NCI-H2107 treated with DMSO at 0.1 percent for 48 hours (cell line): Measurements from ENCODE around the gene SIGLEC6.

ENCODE experiments used
- DNase-seq: peaks from one replicate; lab custom pipeline; 2025; ENCODE audit not compliant: unreplicated experiment; lab: John Stamatoyannopoulos, UW

The SIGLEC6 gene

GRCh38 chr19:51531349-51532315 lies at the start of gene SIGLEC6:
Gene SIGLEC6, minus strand, starts transcription at chr19:51531670. Its CDS starts 22 bp downstream, at chr19:51531648.
- no peak for DNase-seq

- no peak for DNase-seq
Observed at GRCh38 chr19:51576850-51577249, 45.4 kb upstream of the SIGLEC6 start.

DNA sequence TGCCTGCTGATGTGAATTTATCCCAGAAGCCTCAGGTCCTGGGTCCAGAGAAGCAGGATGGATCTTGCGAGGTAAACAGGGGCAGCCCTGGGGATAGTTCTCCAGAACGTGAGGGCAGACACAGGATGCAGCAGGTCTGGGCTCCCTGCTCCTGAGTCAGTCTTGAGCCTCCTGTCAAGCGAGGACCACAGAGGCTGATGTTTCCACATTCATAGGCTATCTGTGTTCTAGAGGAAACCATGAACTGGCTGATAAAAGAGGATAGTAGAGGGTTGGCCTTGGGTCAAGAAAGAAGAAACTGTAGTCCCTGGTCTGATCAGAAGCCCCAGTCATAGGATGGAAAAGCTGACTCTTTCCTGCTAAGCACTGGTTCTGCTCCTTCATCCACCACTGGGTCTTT lies 41.9 kb upstream of the SIGLEC6 start:
- no peak for DNase-seq

- DNase-seq, result no peak
Observed at GRCh38 chr19:51572908-51573307, 41.4 kb upstream of the SIGLEC6 start.

- DNase-seq, result no peak
Observed at GRCh38 chr19:51572410-51572809, 40.9 kb upstream of the SIGLEC6 start.

GRCh38 chr19:51571599-51571998 lies 40.1 kb upstream of the SIGLEC6 start:
- no peak for DNase-seq

GRCh38 chr19:51570962-51571575 lies 39.6 kb upstream of the SIGLEC6 start, which contains the start of gene ZNF175:
Gene ZNF175, plus strand, starts transcription at chr19:51571283. Its CDS starts 2,047 bp downstream, at chr19:51573330.
- DNase-seq, result peak; percentile 92

- no peak for DNase-seq
Observed at GRCh38 chr19:51568456-51568855, 37.0 kb upstream of the SIGLEC6 start.

- no peak for DNase-seq
Observed at GRCh38 chr19:51567583-51567982, 36.1 kb upstream of the SIGLEC6 start.

- no peak for DNase-seq
Observed at GRCh38 chr19:51566489-51567100, 35.1 kb upstream of the SIGLEC6 start.

- DNase-seq, result no peak
Observed at GRCh38 chr19:51565583-51565982, 34.1 kb upstream of the SIGLEC6 start.

GRCh38 chr19:51564791-51565190 lies 33.3 kb upstream of the SIGLEC6 start:
- DNase-seq, result no peak

GRCh38 chr19:51560339-51560738 lies 28.9 kb upstream of the SIGLEC6 start:
- no peak for DNase-seq

DNA sequence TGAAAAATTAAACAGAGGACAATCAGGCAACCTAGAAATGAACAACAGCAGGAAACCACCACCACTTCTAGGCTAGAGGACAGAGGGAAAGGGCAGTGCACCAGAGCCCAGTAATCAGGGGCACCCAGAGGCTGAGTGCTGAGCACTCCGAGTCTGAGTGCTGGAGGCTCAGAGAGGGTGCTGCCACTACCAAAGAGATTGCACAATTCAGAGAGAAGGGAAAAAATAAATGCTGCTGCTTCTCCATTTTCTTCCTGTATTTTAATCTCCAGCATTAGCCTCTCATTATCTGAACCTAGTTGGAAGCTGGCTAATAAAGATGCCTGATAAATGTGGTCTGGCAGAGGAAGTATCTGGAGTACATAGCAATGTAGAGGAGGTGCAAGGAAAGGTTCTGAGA lies 27.8 kb upstream of the SIGLEC6 start:
- no peak for DNase-seq

GRCh38 chr19:51552996-51553725 lies 21.7 kb upstream of the SIGLEC6 start:
- no peak for DNase-seq

GRCh38 chr19:51552608-51552995 lies 21.1 kb upstream of the SIGLEC6 start:
- DNase-seq, result no peak

GRCh38 chr19:51551673-51552432 lies 20.4 kb upstream of the SIGLEC6 start:
- no peak for DNase-seq

DNA sequence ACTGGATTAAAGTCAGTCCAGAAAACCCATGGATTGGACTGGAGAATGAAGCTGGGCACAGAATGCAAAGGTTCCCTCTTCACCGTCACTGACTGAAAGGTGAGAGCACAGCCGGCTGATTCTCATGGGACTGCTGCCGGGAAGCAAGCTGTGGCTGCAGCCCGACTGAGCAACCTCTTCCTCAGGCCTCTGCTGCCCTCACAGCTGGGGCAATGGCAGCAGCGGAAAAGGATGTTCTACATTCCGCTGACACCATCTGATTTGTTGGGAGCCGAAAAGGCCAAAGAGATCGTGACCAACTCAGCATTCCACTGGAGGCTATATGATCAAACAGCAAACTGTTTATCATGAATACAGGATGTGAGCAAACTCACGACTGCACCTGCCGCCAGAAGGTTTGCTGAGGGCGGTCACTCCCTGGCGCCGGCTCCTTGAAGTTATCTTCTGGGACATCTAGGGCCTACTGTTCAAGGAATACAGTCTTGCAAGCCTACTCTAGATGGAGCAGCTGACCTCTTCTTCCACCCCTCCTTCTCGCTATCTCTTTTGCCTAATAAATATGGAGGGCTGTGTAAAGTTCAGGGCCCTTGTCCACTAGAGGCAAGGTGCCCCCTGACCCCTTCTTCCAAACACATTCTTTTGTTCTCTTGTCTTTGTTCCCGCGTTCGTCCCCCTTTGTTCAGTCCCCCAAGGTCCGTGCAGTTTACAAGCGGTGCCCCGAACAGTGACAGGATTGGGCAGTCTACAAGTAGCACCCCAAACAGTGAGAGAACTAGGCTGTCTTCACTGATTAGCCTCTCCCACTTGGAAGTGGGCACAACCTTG lies 19.6 kb upstream of the SIGLEC6 start:
- no peak for DNase-seq

GRCh38 chr19:51549533-51550324 lies 18.3 kb upstream of the SIGLEC6 start:
- DNase-seq, result no peak
